Type B pancreatic cell (in vitro differentiated cells): Measurements from ENCODE around the gene CHID1. TPM values are rescaled to one million over a fixed set of nuclear protein-coding genes. Genes with fewer than 3 reads are reported as not detected.

ENCODE experiments used
- DNase-seq: peaks from one replicate; pipeline ENCODE4 v3.0.0; 2021; ENCODE audit warnings: mixed read lengths; ENCODE audit not compliant: unreplicated experiment; ENCODE audit errors: extremely low spot score
- H3K27ac Mint-ChIP-seq: 2 replicates; pipeline ENCODE4 v1.8.0; 2021; ENCODE audit warnings: mild to moderate bottlenecking, mixed read lengths
- H3K27me3 Mint-ChIP-seq: 2 replicates; pipeline ENCODE4 v1.8.0; 2021; ENCODE audit warnings: mixed read lengths
- H3K36me3 Mint-ChIP-seq: 2 replicates; pipeline ENCODE4 v1.8.0; 2021; ENCODE audit warnings: mixed read lengths
- H3K4me1 Mint-ChIP-seq: one replicate; pipeline ENCODE4 v1.8.0; 2021; ENCODE audit warnings: mixed read lengths; ENCODE audit not compliant: unreplicated experiment
- H3K4me3 Mint-ChIP-seq: 2 replicates; pipeline ENCODE4 v1.8.0; 2021; ENCODE audit warnings: mild to moderate bottlenecking, mixed read lengths
- H3K9me3 Mint-ChIP-seq: 2 replicates; pipeline ENCODE4 v1.8.0; 2021; ENCODE audit warnings: mixed read lengths
- CTCF ChIP-seq: fragments of 200-600 bp; sonication (generic); conservative IDR thresholded peaks from 2 replicates; pipeline ENCODE4 v1.5.0; 2021; ENCODE audit warnings: antibody characterized with exemption, mild to moderate bottlenecking
- total RNA-seq: library from RNA; stranded (reverse); gene quantifications from 2 replicates; pipeline ENCODE4 v1.2.1, GENCODE V29; 2021; ENCODE audit warnings: low replicate concordance

CHID1 gene
- total RNA-seq, 1 donor from 2014 or later: 98.9 TPM

- Mint-ChIP-seq H3K27ac (peak within 1 kb of the TSS; percentile 56), H3K9me3 (no peaks in the 10 kb centered on the region), H3K27me3 (peaks cover 45% of the 10 kb centered on the region), H3K4me3 (peak within 1 kb of the TSS; percentile 83), H3K4me1 (peaks cover 10% of the 10 kb centered on the region), H3K36me3 (no peaks in the 10 kb centered on the region)
- TF ChIP-seq CTCF: no peak
- DNase-seq: no peak
Observed at GRCh38 chr11:827897-828192, 82.8 kb downstream of the CHID1 start, which contains the start of gene CRACR2B. Gene CRACR2B, plus strand, starts transcription at chr11:827919. Its CDS starts 689 bp downstream, at chr11:828608.

GRCh38 chr11:827146-827896 lies 83.3 kb downstream of the CHID1 start:
- H3K4me1 Mint-ChIP-seq: peaks cover 10% of the 10 kb centered on the region
- DNase-seq: no peak
- H3K9me3 Mint-ChIP-seq: no peaks in the 10 kb centered on the region
- no peak for TF ChIP-seq CTCF
- H3K4me3 Mint-ChIP-seq: peak overlapping the region; percentile 83
- peak overlapping the region; percentile 56 for H3K27ac Mint-ChIP-seq
- peaks cover 44% of the 10 kb centered on the region for H3K27me3 Mint-ChIP-seq
- H3K36me3 Mint-ChIP-seq: no peaks in the 10 kb centered on the region

- peaks cover 10% of the 10 kb centered on the region for H3K4me1 Mint-ChIP-seq
- no peak for DNase-seq
- no peaks in the 10 kb centered on the region for H3K36me3 Mint-ChIP-seq
- H3K27ac Mint-ChIP-seq: peak overlapping the region; percentile 79
- peak overlapping the region; percentile 77 for H3K4me3 Mint-ChIP-seq
- no peak for TF ChIP-seq CTCF
- peaks cover 40% of the 10 kb centered on the region for H3K27me3 Mint-ChIP-seq
- H3K9me3 Mint-ChIP-seq: no peaks in the 10 kb centered on the region
Observed at GRCh38 chr11:826836-827145, 83.8 kb downstream of the CHID1 start.

- no peaks in the 10 kb centered on the region for H3K9me3 Mint-ChIP-seq
- peak overlapping the region; percentile 77 for H3K4me3 Mint-ChIP-seq
- peaks cover 10% of the 10 kb centered on the region for H3K4me1 Mint-ChIP-seq
- H3K36me3 Mint-ChIP-seq: no peaks in the 10 kb centered on the region
- H3K27ac Mint-ChIP-seq: peak overlapping the region; percentile 79
- no peak for TF ChIP-seq CTCF
- no peak for DNase-seq
- H3K27me3 Mint-ChIP-seq: peaks cover 34% of the 10 kb centered on the region
Observed at GRCh38 chr11:826227-826621, 84.4 kb downstream of the CHID1 start.

GRCh38 chr11:825366-826226 lies 85.0 kb downstream of the CHID1 start:
- H3K9me3 Mint-ChIP-seq: no peaks in the 10 kb centered on the region
- TF ChIP-seq CTCF: no peak
- no peak for DNase-seq
- peaks cover 10% of the 10 kb centered on the region for H3K4me1 Mint-ChIP-seq
- peaks cover 32% of the 10 kb centered on the region for H3K27me3 Mint-ChIP-seq
- H3K27ac Mint-ChIP-seq: peak overlapping the region; percentile 29
- H3K36me3 Mint-ChIP-seq: no peaks in the 10 kb centered on the region
- no peak overlapping the region for H3K4me3 Mint-ChIP-seq
